Measurements from ENCODE around the gene SPAG16.

The SPAG16 gene

GRCh38 chr2:213288913-213289700 is 4.8 kb downstream of the SPAG16 start:
- no peak overlapping the region for H3K4me3 ChIP-seq
- H3K9me3 ChIP-seq, result no peaks in the 10 kb centered on the region; the same call in 1 of the 2 replicates
- no peaks in the 10 kb centered on the region for H3K36me3 ChIP-seq
- H4K20me1 ChIP-seq, result no peaks in the 10 kb centered on the region
- H3K27me3 ChIP-seq, result no peaks in the 10 kb centered on the region; the same call in 1 of the 2 replicates
- H3K4me2 ChIP-seq, result no peak overlapping the region
- H3K27ac ChIP-seq, result no peak overlapping the region
- TF ChIP-seq Cebpa-rat (IDR thresholded peaks at IDR 0.05), result no peak
- H3K9ac ChIP-seq, result no peak overlapping the region
- peaks cover 7% of the 10 kb centered on the region for H3K4me1 ChIP-seq

DNA sequence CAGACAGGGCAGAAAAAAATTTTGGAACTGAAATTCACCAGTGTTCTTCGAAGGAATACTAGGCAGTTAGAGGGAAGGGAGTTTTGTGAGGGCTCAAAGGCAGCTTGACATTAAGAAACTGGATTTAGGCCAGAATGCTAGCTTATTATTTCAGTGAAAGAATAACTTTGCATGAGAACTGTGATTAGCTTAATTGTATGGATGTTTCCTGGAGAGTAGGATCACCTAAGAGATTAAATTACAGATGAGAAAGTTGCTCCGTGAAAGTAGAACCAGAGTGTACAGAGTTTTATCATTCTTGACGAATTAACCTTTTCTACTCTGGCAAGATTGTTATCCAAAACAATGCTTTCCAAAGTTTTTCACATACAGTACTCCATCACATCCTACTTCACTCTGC is 6.2 kb downstream of the SPAG16 start:
- no peak overlapping the region for H3K4me3 ChIP-seq
- H3K4me1 ChIP-seq, result no peaks in the 10 kb centered on the region
- no peak for TF ChIP-seq Cebpa-rat (IDR thresholded peaks at IDR 0.05)
- no peak overlapping the region for H3K9ac ChIP-seq
- no peak overlapping the region for H3K27ac ChIP-seq
- no peaks in the 10 kb centered on the region for H3K9me3 ChIP-seq
- no peak overlapping the region for H3K4me2 ChIP-seq
- no peaks in the 10 kb centered on the region for H4K20me1 ChIP-seq
- no peaks in the 10 kb centered on the region for H3K27me3 ChIP-seq
- no peaks in the 10 kb centered on the region for H3K36me3 ChIP-seq

- Histone ChIP-seq H3K27me3 (no peaks in the 10 kb centered on the region), H3K36me3 (no peaks in the 10 kb centered on the region), H4K20me1 (no peaks in the 10 kb centered on the region), H3K4me2 (no peak overlapping the region), H3K4me1 (no peaks in the 10 kb centered on the region), H3K9me3 (no peaks in the 10 kb centered on the region), H3K9ac (no peak overlapping the region), H3K4me3 (no peak overlapping the region), H3K27ac (no peak overlapping the region)
- TF ChIP-seq Cebpa-rat (IDR thresholded peaks at IDR 0.05), result no peak
These were observed 12.0 kb downstream of the SPAG16 start for GRCh38 chr2:213296270-213296669.

DNA sequence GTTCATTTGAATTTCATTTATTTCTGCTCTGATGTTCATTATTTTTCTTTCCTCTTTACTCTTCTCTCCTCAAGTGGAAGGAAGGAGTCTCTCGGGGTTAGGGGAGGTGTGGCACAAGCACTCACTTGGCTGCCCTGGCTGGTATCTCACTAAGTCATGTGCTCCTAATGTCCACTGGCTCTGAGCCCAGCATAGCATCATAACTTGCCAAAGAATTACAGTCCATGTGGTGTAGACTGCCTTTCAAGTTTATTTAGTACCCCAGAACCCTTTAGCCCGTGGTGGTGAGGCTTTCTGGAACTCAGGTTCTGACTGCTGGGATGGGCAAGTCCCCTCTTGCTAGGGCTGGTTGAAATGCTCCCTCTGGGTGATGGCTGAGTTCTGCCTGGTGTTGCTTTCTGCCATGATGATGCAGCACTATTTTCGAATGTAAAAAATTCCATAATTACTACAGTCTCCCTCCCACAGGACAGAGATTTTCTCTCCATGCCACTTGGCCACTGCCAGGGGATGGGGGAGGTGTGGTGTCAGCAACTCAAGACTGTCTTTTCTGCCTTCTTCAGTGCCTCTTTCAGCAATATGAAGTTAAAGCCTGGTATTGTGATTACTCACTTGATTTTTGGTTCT is 22.2 kb downstream of the SPAG16 start:
- no peaks in the 10 kb centered on the region for H3K4me1 ChIP-seq
- no peak overlapping the region for H3K4me3 ChIP-seq
- peaks cover 22% of the 10 kb centered on the region for H3K9me3 ChIP-seq
- no peak overlapping the region for H3K27ac ChIP-seq
- no peaks in the 10 kb centered on the region for H3K27me3 ChIP-seq
- 0 out of 2 replicates have a peak, but pooled peaks cover 9% of the 10 kb centered on the region for H3K36me3 ChIP-seq
- H3K4me2 ChIP-seq, result no peak overlapping the region
- no peak overlapping the region for H3K9ac ChIP-seq
- TF ChIP-seq Cebpa-rat (IDR thresholded peaks at IDR 0.05), result no peak
- no peaks in the 10 kb centered on the region for H4K20me1 ChIP-seq

DNA sequence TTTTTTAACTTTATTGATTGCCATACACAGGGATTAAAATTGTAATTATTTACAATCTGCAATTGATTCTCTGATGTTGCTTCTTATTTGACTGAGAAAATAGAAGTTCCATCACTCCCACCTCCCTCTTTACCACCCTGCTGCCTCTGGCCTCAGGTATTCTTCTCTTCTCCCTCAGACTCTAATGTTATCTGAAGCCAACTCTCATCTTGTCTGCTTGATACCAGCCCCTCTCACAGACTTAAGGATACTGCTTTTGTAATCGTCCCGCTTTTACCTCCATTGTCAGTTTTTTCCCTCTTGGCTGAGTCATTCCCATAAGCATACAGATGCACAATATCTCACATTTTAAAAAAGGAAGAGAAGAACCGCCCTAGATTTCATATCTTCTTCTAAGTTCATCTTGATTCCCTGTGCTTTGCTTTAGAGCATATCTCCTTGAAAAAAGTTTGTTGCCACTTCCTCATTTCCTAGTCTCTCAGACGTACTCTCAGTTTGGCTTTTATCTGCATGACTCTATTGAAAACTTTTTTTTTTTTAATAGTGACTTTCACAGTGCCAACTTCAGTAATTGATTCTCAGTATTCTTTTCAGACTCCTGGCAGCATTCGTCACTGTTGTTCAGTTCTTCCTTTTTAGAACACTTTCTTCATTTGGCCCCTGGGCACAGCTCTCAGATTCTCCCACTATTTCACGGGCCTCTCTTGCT is 31.1 kb downstream of the SPAG16 start:
- TF ChIP-seq Cebpa-rat (IDR thresholded peaks at IDR 0.05), result no peak
- H3K27me3 ChIP-seq, result no peaks in the 10 kb centered on the region
- H3K9me3 ChIP-seq, result no peaks in the 10 kb centered on the region
- no peaks in the 10 kb centered on the region for H3K36me3 ChIP-seq
- no peak overlapping the region for H3K4me2 ChIP-seq
- H3K4me3 ChIP-seq, result no peak overlapping the region
- no peaks in the 10 kb centered on the region for H4K20me1 ChIP-seq
- no peak overlapping the region for H3K27ac ChIP-seq
- no peaks in the 10 kb centered on the region for H3K4me1 ChIP-seq
- no peak overlapping the region for H3K9ac ChIP-seq

DNA sequence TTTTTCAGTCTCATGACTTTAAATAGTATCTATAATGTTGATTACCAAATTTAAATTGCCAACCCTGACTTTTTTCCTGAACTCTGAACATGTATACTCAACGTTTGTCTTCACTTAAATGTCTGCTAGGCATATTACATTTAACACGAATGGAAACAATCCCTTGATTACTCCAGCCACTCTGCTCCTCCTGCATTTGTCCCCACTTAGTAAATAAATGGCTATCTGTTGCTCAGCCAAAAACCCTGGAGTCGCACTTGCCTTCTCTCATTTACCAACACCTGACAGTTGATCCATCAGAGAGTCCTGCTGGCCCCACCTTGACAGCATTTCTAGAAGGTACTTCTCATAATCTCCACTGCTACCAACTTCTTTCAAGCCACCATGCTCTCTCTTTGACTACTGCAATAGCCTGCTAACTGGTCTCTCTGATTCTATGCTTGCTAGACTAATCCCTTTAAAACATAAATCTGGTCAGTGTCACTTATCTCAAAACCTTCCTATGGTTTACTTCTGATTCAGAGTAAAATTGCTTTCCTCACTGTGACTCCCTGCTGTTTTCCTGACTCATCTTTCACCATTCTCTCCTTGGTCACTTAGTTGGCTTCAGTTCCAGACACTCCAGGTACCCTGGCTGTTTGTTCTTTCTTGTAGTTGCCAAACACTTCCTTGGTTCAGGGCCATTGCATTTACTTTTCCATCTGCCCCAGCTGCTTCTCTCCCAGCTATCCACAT is 31.9 kb downstream of the SPAG16 start:
- no peak overlapping the region for H3K4me3 ChIP-seq
- no peaks in the 10 kb centered on the region for H3K9me3 ChIP-seq
- H3K4me2 ChIP-seq, result no peak overlapping the region
- H3K27me3 ChIP-seq, result no peaks in the 10 kb centered on the region
- H3K4me1 ChIP-seq, result no peaks in the 10 kb centered on the region
- H3K27ac ChIP-seq, result no peak overlapping the region
- no peak for TF ChIP-seq Cebpa-rat (IDR thresholded peaks at IDR 0.05)
- H3K9ac ChIP-seq, result no peak overlapping the region
- no peaks in the 10 kb centered on the region for H3K36me3 ChIP-seq
- H4K20me1 ChIP-seq, result no peaks in the 10 kb centered on the region

GRCh38 chr2:213317929-213318328 is 33.7 kb downstream of the SPAG16 start:
- no peaks in the 10 kb centered on the region for H3K27me3 ChIP-seq
- no peak overlapping the region for H3K27ac ChIP-seq
- H3K4me1 ChIP-seq, result no peaks in the 10 kb centered on the region
- H3K9me3 ChIP-seq, result no peaks in the 10 kb centered on the region
- no peaks in the 10 kb centered on the region for H4K20me1 ChIP-seq
- no peak overlapping the region for H3K9ac ChIP-seq
- H3K4me3 ChIP-seq, result no peak overlapping the region
- TF ChIP-seq Cebpa-rat (IDR thresholded peaks at IDR 0.05), result no peak
- no peaks in the 10 kb centered on the region for H3K36me3 ChIP-seq
- no peak overlapping the region for H3K4me2 ChIP-seq

DNA sequence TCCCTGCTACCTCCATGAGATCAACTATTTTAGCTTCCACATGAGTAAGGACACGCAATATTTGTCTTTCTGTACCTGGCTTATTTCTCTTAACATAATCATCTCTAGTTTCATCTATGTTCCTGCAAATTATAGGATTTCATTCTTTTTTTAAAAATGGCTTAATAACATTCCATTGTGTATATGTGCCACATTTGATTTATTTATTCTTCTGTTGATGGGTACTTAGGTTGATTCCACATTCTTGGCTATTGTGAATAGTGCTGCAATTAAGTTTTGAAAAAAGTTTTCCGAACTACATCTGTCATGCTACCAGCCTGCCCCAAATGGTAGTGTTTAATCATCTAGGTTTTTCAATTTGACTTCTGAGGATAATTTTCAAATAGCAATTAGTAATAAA is 36.3 kb downstream of the SPAG16 start:
- no peak overlapping the region for H3K4me2 ChIP-seq
- no peak overlapping the region for H3K9ac ChIP-seq
- no peak overlapping the region for H3K4me3 ChIP-seq
- H4K20me1 ChIP-seq, result no peaks in the 10 kb centered on the region
- no peaks in the 10 kb centered on the region for H3K36me3 ChIP-seq
- H3K27me3 ChIP-seq, result no peaks in the 10 kb centered on the region
- no peaks in the 10 kb centered on the region for H3K4me1 ChIP-seq
- H3K9me3 ChIP-seq, result no peaks in the 10 kb centered on the region
- TF ChIP-seq Cebpa-rat (IDR thresholded peaks at IDR 0.05), result no peak
- H3K27ac ChIP-seq, result no peak overlapping the region

DNA sequence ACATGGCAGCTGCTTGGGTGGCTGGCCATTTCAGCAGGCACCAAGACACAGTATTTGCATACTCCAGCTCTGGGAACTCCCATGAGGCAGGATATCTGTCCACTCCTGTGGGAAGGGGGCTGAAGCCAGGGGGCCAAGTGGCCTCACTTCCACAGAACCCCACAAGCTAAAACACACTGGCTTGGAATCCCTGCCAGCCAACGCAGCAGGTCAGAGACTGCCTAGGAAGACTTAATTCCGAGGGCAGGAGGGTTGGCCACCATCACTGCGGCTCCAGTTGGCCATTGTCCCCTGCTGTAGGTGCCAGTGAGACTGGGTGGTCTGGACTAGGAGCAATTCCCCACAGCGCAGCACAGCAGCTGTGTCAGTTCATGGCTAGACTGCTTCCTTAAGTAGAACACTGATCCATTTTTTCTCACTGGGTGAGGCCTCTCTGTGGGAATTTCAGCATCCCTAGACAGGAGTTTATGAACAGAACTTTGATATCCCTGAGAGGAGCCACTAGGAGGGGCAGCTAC is 52.0 kb downstream of the SPAG16 start:
- H3K27ac ChIP-seq, result no peak overlapping the region
- H3K36me3 ChIP-seq, result no peaks in the 10 kb centered on the region
- TF ChIP-seq Cebpa-rat (IDR thresholded peaks at IDR 0.05), result no peak
- no peak overlapping the region for H3K9ac ChIP-seq
- H3K4me3 ChIP-seq, result no peak overlapping the region
- no peaks in the 10 kb centered on the region for H3K4me1 ChIP-seq
- no peaks in the 10 kb centered on the region for H3K9me3 ChIP-seq
- no peak overlapping the region for H3K4me2 ChIP-seq
- no peaks in the 10 kb centered on the region for H4K20me1 ChIP-seq
- no peaks in the 10 kb centered on the region for H3K27me3 ChIP-seq

All from BLaER1 (cell line).